ENCODE results near the gene LAMC2. TPM values are rescaled to one million over a fixed set of nuclear protein-coding genes. Genes with fewer than 3 reads are reported as not detected.
A peak's percentile ranks its signal among the peaks of the same experiment; 100 is the strongest.

The LAMC2 gene
- total RNA-seq, 1 experiment from 2014 or later, result 0.08 TPM

DNA sequence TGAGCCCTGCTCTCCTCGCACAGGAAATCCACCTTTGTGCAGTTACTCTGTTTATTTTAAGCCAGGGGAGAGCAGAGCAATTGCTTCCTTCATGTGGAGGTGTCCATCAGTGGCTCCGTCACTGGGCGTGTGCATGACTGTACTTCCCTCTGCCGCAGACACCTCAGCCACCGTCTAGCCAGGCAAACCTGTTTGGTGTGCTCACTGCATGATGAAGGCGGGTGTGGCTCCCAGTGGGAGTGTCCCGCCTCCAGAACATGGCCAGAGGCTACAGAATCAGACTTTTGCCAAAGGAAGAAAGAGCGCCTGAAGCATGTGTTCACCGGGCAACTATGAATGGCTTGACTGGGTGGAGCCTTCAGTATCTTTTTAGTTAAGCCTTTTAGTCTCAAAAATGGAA is 26.1 kb upstream of the LAMC2 start:
- DNase-seq, result peak in 1 of 2 experiments; percentile 9
- Histone ChIP-seq H3K27ac (no peak overlapping the region), H3K4me3 (no peak overlapping the region)

GRCh38 chr1:183161391-183161790 is 24.7 kb upstream of the LAMC2 start:
- no peak for DNase-seq

More for the DNA sequence above, 26.1 kb upstream of the LAMC2 start:
- no peaks in the 10 kb centered on the region for H3K9me3 ChIP-seq (replicated peaks)
- H3K27me3 ChIP-seq, result no peaks in the 10 kb centered on the region
- no peaks in the 10 kb centered on the region for H3K36me3 ChIP-seq
- peaks cover 9% of the 10 kb centered on the region for H3K4me1 ChIP-seq

DNA sequence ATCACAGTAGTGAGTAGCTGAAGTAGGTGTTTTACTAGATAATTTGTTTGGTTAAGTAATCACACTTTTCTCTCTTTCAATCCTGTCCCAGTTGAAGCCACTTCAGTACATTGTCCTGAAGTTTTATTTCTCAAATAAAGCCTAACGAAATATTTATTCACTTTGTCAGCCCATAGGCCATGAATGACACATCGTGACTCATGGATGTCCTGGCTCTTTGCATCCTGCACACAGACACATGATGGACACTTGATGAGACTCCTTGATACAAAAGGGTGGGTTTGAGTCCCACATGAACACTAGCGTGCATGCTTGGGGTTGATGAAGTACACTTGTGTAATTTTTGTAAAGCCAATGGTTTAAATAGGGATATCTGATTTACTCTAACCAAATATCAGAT is 22.7 kb upstream of the LAMC2 start:
- H3K36me3 ChIP-seq, result no peaks in the 10 kb centered on the region
- no peak overlapping the region for H3K4me3 ChIP-seq
- DNase-seq, result no peak
- H3K4me1 ChIP-seq, result peaks cover 9% of the 10 kb centered on the region
- no peak overlapping the region for H3K27ac ChIP-seq
- no peaks in the 10 kb centered on the region for H3K27me3 ChIP-seq
- H3K9me3 ChIP-seq (replicated peaks), result no peaks in the 10 kb centered on the region

More at GRCh38 chr1:183161391-183161790, 24.7 kb upstream of the LAMC2 start:
- peaks cover 9% of the 10 kb centered on the region for H3K4me1 ChIP-seq
- no peaks in the 10 kb centered on the region for H3K36me3 ChIP-seq
- H3K27me3 ChIP-seq, result no peaks in the 10 kb centered on the region
- H3K4me3 ChIP-seq, result no peak overlapping the region
- no peaks in the 10 kb centered on the region for H3K9me3 ChIP-seq (replicated peaks)
- no peak overlapping the region for H3K27ac ChIP-seq

GRCh38 chr1:183164340-183164739 is 21.7 kb upstream of the LAMC2 start:
- Histone ChIP-seq H3K4me3 (no peak overlapping the region), H3K9me3 (replicated peaks) (no peaks in the 10 kb centered on the region), H3K27ac (no peak overlapping the region), H3K36me3 (no peaks in the 10 kb centered on the region), H3K27me3 (no peaks in the 10 kb centered on the region), H3K4me1 (peaks cover 9% of the 10 kb centered on the region)
- DNase-seq, result no peak

GRCh38 chr1:183164963-183165362 is 21.1 kb upstream of the LAMC2 start:
- no peak overlapping the region for H3K27ac ChIP-seq
- H3K9me3 ChIP-seq (replicated peaks), result no peaks in the 10 kb centered on the region
- DNase-seq, result no peak
- peaks cover 9% of the 10 kb centered on the region for H3K4me1 ChIP-seq
- no peaks in the 10 kb centered on the region for H3K27me3 ChIP-seq
- no peak overlapping the region for H3K4me3 ChIP-seq
- H3K36me3 ChIP-seq, result no peaks in the 10 kb centered on the region

- Histone ChIP-seq H3K9me3 (replicated peaks) (no peaks in the 10 kb centered on the region), H3K27me3 (no peaks in the 10 kb centered on the region), H3K27ac (no peak overlapping the region), H3K4me1 (peaks cover 9% of the 10 kb centered on the region), H3K4me3 (no peak overlapping the region), H3K36me3 (no peaks in the 10 kb centered on the region)
- DNase-seq, result no peak
Observed at GRCh38 chr1:183165456-183165855, 20.6 kb upstream of the LAMC2 start.

GRCh38 chr1:183166454-183166853 is 19.6 kb upstream of the LAMC2 start:
- H3K4me3 ChIP-seq, result no peak overlapping the region
- no peak for DNase-seq
- no peaks in the 10 kb centered on the region for H3K36me3 ChIP-seq
- H3K4me1 ChIP-seq, result peaks cover 9% of the 10 kb centered on the region
- H3K9me3 ChIP-seq (replicated peaks), result no peaks in the 10 kb centered on the region
- H3K27me3 ChIP-seq, result no peaks in the 10 kb centered on the region
- no peak overlapping the region for H3K27ac ChIP-seq

DNA sequence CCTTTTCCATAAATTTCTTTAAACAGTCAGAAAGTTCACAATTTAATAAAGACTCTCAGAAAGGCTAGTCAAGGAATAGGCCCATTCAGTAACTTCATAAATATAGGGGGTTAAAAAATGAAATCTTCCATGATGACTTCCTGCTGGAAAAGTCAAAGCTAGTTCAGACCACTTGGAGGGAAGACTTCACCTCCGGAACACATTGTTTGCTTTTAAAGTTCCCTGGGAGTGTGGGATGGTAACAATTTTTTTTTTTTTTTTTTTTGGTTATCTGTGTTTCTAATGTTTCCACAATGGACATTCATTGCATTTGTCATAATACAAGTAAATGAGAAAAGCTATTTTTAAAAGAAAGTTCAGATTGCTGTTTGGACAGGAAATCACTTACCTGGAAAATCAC is 18.4 kb upstream of the LAMC2 start:
- Histone ChIP-seq H3K4me1 (peaks cover 9% of the 10 kb centered on the region), H3K36me3 (no peaks in the 10 kb centered on the region), H3K27me3 (no peaks in the 10 kb centered on the region), H3K9me3 (replicated peaks) (no peaks in the 10 kb centered on the region), H3K4me3 (no peak overlapping the region), H3K27ac (no peak overlapping the region)
- DNase-seq, result no peak

DNA sequence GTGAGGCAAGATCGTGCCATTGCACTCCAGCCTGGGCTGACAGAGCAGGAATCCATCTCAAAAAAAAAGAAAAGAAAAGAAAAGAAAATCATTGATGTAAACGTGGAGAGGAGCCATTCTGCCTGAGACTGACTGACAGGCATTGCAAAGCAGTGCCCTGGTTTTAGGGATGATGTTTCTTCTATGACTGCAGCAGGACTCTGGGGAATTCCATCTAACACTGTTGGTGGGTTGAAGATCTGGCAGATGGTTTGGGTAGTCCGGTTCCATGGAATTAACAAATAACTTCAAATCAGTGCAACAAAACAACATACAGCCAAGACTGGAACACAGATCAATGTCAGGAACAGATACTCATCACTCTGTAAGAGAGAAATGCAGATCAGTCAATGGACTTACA is 17.8 kb upstream of the LAMC2 start:
- Histone ChIP-seq H3K36me3 (no peaks in the 10 kb centered on the region), H3K4me1 (peaks cover 6% of the 10 kb centered on the region), H3K27ac (no peak overlapping the region), H3K4me3 (no peak overlapping the region), H3K27me3 (no peaks in the 10 kb centered on the region), H3K9me3 (replicated peaks) (no peaks in the 10 kb centered on the region)
- no peak for DNase-seq

DNA sequence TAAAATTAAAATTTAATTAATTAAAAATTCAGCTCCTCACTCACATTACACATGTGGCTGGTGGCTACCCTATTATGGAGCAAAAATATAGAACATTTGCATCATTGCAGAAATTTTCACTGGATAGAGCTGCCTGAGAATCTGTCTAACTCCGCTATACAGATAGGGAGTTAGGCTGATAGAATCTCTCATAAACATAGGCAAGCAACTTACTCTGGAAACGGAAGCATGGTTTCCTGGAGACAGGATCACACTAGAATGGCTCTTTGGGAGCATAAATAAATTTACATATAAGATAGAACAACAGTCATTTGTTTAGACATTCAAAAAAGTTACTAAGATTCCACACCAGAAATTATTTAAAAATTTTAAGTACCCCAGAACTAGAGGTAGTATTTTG is 12.2 kb upstream of the LAMC2 start:
- no peak for DNase-seq

DNA sequence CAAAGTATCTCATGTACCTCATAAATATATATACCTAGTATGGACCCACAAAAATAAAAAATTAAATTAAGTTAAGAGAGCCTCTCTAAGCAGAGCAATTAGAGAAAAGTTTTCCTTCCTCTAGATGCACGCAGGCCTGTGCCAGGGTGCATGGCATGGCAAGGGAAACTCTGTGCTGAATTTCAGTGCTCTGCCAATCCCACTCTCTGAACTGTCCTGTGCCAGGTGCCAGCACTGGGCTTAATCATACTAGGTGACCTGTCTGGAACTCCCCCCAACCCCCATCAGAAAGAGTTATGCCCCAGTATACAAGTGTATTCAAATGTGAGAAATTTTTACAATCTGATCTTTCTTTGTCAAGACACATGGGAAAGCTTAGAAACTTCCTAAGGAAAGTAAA is 10.4 kb upstream of the LAMC2 start:
- H3K36me3 ChIP-seq, result no peaks in the 10 kb centered on the region
- peaks cover 8% of the 10 kb centered on the region; the same call in 1 of the 2 replicates for H3K4me1 ChIP-seq
- DNase-seq, result no peak
- H3K9me3 ChIP-seq (replicated peaks), result no peaks in the 10 kb centered on the region
- H3K27ac ChIP-seq, result no peak overlapping the region
- H3K4me3 ChIP-seq, result no peak overlapping the region
- H3K27me3 ChIP-seq, result no peaks in the 10 kb centered on the region

More for the DNA sequence above, 12.2 kb upstream of the LAMC2 start:
- Histone ChIP-seq H3K27ac (no peak overlapping the region), H3K9me3 (replicated peaks) (no peaks in the 10 kb centered on the region), H3K4me1 (no peaks in the 10 kb centered on the region), H3K4me3 (no peak overlapping the region), H3K36me3 (no peaks in the 10 kb centered on the region), H3K27me3 (no peaks in the 10 kb centered on the region)

DNA sequence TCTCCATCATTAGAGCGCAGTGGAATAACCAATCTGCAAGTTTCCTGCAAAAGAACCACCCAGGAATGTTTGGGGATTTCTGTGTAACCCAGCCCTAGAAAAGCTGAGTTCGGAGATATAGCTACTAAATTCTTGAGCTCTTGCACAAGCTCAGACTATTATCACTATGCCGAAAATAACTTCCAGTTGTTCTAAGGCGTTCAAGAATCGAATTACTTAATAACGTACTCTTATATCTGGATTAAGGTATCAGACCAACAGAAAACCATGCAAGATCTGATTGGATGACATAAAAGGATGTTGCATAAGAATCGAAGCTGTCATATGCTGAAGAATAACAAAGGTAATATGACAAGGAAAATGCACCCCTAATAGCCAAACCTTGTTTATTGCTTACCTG is 7.5 kb upstream of the LAMC2 start:
- no peak for DNase-seq
- H3K4me3 ChIP-seq, result no peak overlapping the region
- no peaks in the 10 kb centered on the region for H3K27me3 ChIP-seq
- H3K9me3 ChIP-seq (replicated peaks), result no peaks in the 10 kb centered on the region
- H3K27ac ChIP-seq, result no peak overlapping the region
- H3K4me1 ChIP-seq, result peaks cover 14% of the 10 kb centered on the region; the same call in 1 of the 2 replicates
- no peaks in the 10 kb centered on the region for H3K36me3 ChIP-seq

- no peaks in the 10 kb centered on the region for H3K9me3 ChIP-seq (replicated peaks)
- no peak for DNase-seq
- no peak overlapping the region for H3K4me3 ChIP-seq
- no peak overlapping the region for H3K27ac ChIP-seq
- H3K36me3 ChIP-seq, result no peaks in the 10 kb centered on the region
- H3K27me3 ChIP-seq, result no peaks in the 10 kb centered on the region
- peaks cover 14% of the 10 kb centered on the region; the same call in 1 of the 2 replicates for H3K4me1 ChIP-seq
Observed at GRCh38 chr1:183179033-183179432, 7.0 kb upstream of the LAMC2 start.

DNA sequence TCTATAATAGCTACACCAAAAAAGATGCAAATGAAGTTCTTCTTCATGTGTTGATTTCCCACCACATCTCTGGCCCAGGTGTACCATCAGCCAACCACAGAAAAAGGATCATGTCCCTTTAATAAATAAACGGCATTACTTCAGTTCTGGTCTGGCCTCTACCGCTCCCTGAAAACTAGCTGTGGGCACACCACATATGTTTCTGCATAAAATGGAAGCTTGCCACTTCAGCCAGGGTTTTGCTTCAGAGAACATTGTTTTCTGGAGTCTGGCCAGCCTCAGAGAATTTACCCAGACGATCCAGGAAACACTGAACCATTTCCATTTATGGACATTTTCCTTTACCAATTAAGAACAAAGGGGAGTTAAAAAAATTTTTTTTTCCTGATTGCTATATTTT is 5.8 kb upstream of the LAMC2 start:
- Histone ChIP-seq H3K27ac (peak overlapping the region; percentile 70), H3K9me3 (replicated peaks) (no peaks in the 10 kb centered on the region), H3K4me3 (peak overlapping the region; percentile 11), H3K4me1 (peaks cover 14% of the 10 kb centered on the region; the same call in 1 of the 2 replicates), H3K36me3 (no peaks in the 10 kb centered on the region), H3K27me3 (no peaks in the 10 kb centered on the region)
- DNase-seq, result peak; percentile 61 to 69

DNA sequence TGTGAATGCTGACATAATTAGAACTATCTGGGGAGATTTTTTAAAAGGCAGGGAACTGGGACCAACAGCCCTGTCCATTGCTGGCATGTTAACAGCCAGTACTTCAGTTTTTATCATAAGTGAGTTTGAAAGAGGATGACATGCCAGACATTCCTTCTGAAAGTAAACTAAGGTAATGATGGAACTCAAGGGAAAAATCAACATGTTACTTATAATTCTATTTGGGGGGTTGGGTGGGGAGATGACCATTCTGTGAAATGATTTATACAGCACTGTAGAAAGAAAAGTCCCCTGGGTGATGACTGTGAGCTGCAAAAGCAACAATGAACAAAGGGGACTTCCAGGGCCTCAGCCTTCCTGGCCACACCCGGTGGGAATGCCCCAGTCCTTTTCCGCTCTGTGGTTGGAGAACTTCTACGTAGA is 5.4 kb upstream of the LAMC2 start:
- H3K9me3 ChIP-seq (replicated peaks), result no peaks in the 10 kb centered on the region
- peak; percentile 75 to 76 for DNase-seq
- H3K27me3 ChIP-seq, result no peaks in the 10 kb centered on the region
- peak overlapping the region; percentile 11 for H3K4me3 ChIP-seq
- H3K36me3 ChIP-seq, result no peaks in the 10 kb centered on the region
- peaks cover 14% of the 10 kb centered on the region; the same call in 1 of the 2 replicates for H3K4me1 ChIP-seq
- peak overlapping the region; percentile 70 for H3K27ac ChIP-seq

DNA sequence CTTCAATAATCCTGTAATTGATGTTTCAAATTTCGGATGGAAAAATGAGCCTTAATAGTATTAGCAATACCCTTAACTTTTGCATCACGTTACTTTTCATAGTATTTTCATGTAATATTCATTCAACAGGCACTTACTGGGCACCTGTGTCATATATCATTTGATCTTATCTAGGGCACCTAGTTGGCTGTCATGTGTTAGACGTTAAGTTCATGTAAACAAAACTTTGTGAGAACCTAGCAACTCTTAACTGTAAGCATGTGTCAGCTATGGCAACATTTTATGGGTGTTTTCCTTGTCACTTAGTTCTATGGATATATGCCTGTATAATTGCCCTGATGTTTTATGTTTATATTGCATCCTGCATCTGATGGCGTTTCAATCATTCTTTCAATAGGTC is 777 bp downstream of the LAMC2 start:
- Histone ChIP-seq H3K4me1 (peaks cover 14% of the 10 kb centered on the region), H3K27ac (no peak overlapping the region), H3K27me3 (no peaks in the 10 kb centered on the region), H3K4me3 (no peak overlapping the region), H3K9me3 (replicated peaks) (no peaks in the 10 kb centered on the region), H3K36me3 (no peaks in the 10 kb centered on the region)
- DNase-seq, result no peak
